K562 (cell line): Measurements from ENCODE around the gene CPLX3. TPM values are rescaled to one million over a fixed set of nuclear protein-coding genes. Genes with fewer than 3 reads are reported as not detected.

Experiments used
- C11orf30 ChIP-seq: fragments of 450-650 bp; IDR thresholded peaks from 2 replicates; pipeline ENCODE4 v1.6.1; 2016; ENCODE audit warnings: low read depth, mild to moderate bottlenecking
- CBFA2T3 ChIP-seq: fragments of 450-650 bp; IDR thresholded peaks from 2 replicates; pipeline ENCODE4 v1.6.1; 2017
- CHCHD3 ChIP-seq: fragments of 250-450 bp; sonication (Bioruptor Pico); IDR thresholded peaks from 2 replicates; pipeline ENCODE4 v2.1.2; 2022; ENCODE audit warnings: mild to moderate bottlenecking
- GABPA ChIP-seq: fragments of 200-800 bp; sonication (Bioruptor generic); conservative IDR thresholded peaks from 2 replicates; pipeline ENCODE4 v1.6.1; 2016; ENCODE audit warnings: low read depth, missing genetic modification characterization, missing compliant biosample characterization
- GATAD2B ChIP-seq: fragments of 450-650 bp; IDR thresholded peaks from 2 replicates; pipeline ENCODE4 v1.6.1; 2017; ENCODE audit warnings: mild to moderate bottlenecking, borderline replicate concordance
- HDAC6 ChIP-seq: IDR thresholded peaks from 2 replicates; pipeline ENCODE4 v1.6.1; 2012; ENCODE audit warnings: low read depth, mild to moderate bottlenecking, control low read depth, inconsistent platforms, low read length, moderate library complexity
- HDAC8 ChIP-seq: fragments of 450-650 bp; IDR thresholded peaks from 2 replicates; pipeline ENCODE4 v1.6.1; 2016; ENCODE audit warnings: mild to moderate bottlenecking, missing genetic modification characterization, moderate library complexity, missing compliant biosample characterization
- MNT ChIP-seq, 2 experiments: fragments of 450-650 bp; conservative IDR thresholded peaks; 2 replicates each; pipeline ENCODE4 v1.6.1; 2017; ENCODE audit warnings: mild to moderate bottlenecking in 2 of 2, moderate library complexity in 2 of 2
- PRMT5 ChIP-seq: sonication (generic); formaldehyde crosslinking; IDR thresholded peaks from 2 replicates; pipeline ENCODE4 v1.5.0; 2020; ENCODE audit warnings: missing genetic modification reagents
- PTTG1 ChIP-seq: fragments of 450-650 bp; IDR thresholded peaks from 2 replicates; pipeline ENCODE4 v1.6.1; 2016; ENCODE audit warnings: low read depth, mild to moderate bottlenecking, missing genetic modification characterization, missing compliant biosample characterization
- TSHZ1 ChIP-seq: fragments of 250-450 bp; sonication (Bioruptor Pico); IDR thresholded peaks from 2 replicates; pipeline ENCODE4 v1.4.0; 2020; ENCODE audit warnings: mild to moderate bottlenecking, moderate library complexity
- ZBTB7A ChIP-seq: IDR thresholded peaks from 2 replicates; pipeline ENCODE4 v1.6.1; 2011; ENCODE audit warnings: low read depth, mild to moderate bottlenecking, low read length, moderate library complexity, borderline replicate concordance; ENCODE audit not compliant: control insufficient read depth
- ZFX ChIP-seq: sonication (generic); formaldehyde crosslinking; IDR thresholded peaks from 2 replicates; pipeline ENCODE4 v1.8.0; 2022; ENCODE audit warnings: mild to moderate bottlenecking, missing genetic modification reagents, moderate library complexity
- ZKSCAN8 ChIP-seq: fragments of 200-800 bp; sonication (Bioruptor generic); IDR thresholded peaks from 2 replicates; pipeline ENCODE4 v1.6.1; 2016; ENCODE audit warnings: missing genetic modification characterization, missing compliant biosample characterization
- ZNF280A ChIP-seq: fragments of 450-650 bp; IDR thresholded peaks from 2 replicates; pipeline ENCODE4 v1.6.1; 2018; ENCODE audit warnings: mild to moderate bottlenecking, low read depth; ENCODE audit not compliant: partially characterized antibody
- ZNF75A ChIP-seq: fragments of 450-650 bp; formaldehyde crosslinking; IDR thresholded peaks from 2 replicates; pipeline ENCODE4 v1.4.0; 2020; ENCODE audit warnings: mild to moderate bottlenecking
- polyA plus RNA-seq, 8 experiments: library from polyadenylated mRNA; depleted of rRNA in 4 of 8; stranded (reverse) in 5 of 8; unstranded in 3 of 8; fragments of >200 nt; fragmentation: Nextera tagmentation in 2 of 8; fragmentation: Illumina TruSeq in 1 of 8; extraction: Ambion mirVana in 2 of 8; extraction: Trizol in 1 of 8; gene quantifications; 2 replicates each; pipeline versions ENCODE4 v1.2.1 to v1.2.3, GENCODE V29; 2011 to 2014; ENCODE audit warnings: inconsistent platforms in 1 of 8, missing spikeins in 1 of 8
- total RNA-seq, 7 experiments: library from RNA; depleted of rRNA in 6 of 7; stranded (reverse); fragments of >200 nt in 6 of 7; fragmentation: Illumina TruSeq in 2 of 7; extraction: Trizol in 2 of 7; gene quantifications; 2 replicates each; pipeline versions ENCODE4 v1.2.1 to v1.2.3, GENCODE V29; 2011 to 2021; ENCODE audit warnings: low replicate concordance in 1 of 7
- TF ChIP-seq, protein P1 (sequence below): IDR thresholded peaks from 3 replicates; pipeline ENCODE4 v1.6.1; 2011; ENCODE audit warnings: borderline replicate concordance, mild to moderate bottlenecking; ENCODE audit not compliant: insufficient read length, insufficient read depth
- TF ChIP-seq, protein P2 (sequence below): sonication (generic); formaldehyde crosslinking; IDR thresholded peaks from 2 replicates; pipeline ENCODE4 v1.8.1; 2023; ENCODE audit warnings: mild to moderate bottlenecking, missing genetic modification reagents

Gene CPLX3
- total and polyA plus RNA-seq, 9 of the 15 experiments (the other 6 are each of a cell fraction or from before 2014, with no cell fraction given), result not detected

GRCh38 chr15:74781431-74782258, 44.8 kb upstream of the CPLX3 start, which contains the start of gene CSK (continued):
- TF ChIP-seq TSHZ1 (CRISPR knock-in tag) (no peak), MNT (conservative IDR thresholded peaks at IDR 0.05) (peak; percentile 12 to 42; a peak in 1 of 4 replicates), GABPA (tag) (peak; percentile 67; the same call in 1 of the 2 replicates), HDAC8 (tag) (no peak), GATAD2B (0 out of 2 replicates have a peak, but pooled peaks have one; percentile 86), ZNF280A (no peak), ZBTB7A (peak; percentile 91), ZNF75A (no peak), PTTG1 (no peak), ZKSCAN8 (CRISPR knock-in tag) (no peak), HDAC6 (no peak), C11orf30 (no peak), CHCHD3 (CRISPR knock-in tag) (no peak), ZFX (peak; percentile 34; the same call in 1 of the 2 replicates), CBFA2T3 (no peak), PRMT5 (CRISPR knock-in tag) (no peak)
- TF ChIP-seq, protein P1, sequence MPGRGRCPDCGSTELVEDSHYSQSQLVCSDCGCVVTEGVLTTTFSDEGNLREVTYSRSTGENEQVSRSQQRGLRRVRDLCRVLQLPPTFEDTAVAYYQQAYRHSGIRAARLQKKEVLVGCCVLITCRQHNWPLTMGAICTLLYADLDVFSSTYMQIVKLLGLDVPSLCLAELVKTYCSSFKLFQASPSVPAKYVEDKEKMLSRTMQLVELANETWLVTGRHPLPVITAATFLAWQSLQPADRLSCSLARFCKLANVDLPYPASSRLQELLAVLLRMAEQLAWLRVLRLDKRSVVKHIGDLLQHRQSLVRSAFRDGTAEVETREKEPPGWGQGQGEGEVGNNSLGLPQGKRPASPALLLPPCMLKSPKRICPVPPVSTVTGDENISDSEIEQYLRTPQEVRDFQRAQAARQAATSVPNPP, result no peak
- TF ChIP-seq, protein P2, sequence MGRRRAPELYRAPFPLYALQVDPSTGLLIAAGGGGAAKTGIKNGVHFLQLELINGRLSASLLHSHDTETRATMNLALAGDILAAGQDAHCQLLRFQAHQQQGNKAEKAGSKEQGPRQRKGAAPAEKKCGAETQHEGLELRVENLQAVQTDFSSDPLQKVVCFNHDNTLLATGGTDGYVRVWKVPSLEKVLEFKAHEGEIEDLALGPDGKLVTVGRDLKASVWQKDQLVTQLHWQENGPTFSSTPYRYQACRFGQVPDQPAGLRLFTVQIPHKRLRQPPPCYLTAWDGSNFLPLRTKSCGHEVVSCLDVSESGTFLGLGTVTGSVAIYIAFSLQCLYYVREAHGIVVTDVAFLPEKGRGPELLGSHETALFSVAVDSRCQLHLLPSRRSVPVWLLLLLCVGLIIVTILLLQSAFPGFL (CRISPR knock-in tag), result peak; percentile 32; the same call in 1 of the 2 replicates
